Astrocyte of the cerebellum (primary cell): ENCODE data around the gene BTBD2.
A peak's percentile ranks its signal among the peaks of the same experiment; 100 is the strongest.

Experiments
- DNase-seq: peaks from one replicate; pipeline ENCODE4 v3.0.0-alpha.2; 2011; ENCODE audit warnings: low read depth
- H3K4me3 ChIP-seq: 2 replicates; pipeline ENCODE4 v1.5.1; 2011; ENCODE audit warnings: mild to moderate bottlenecking, low read depth, low read length, moderate library complexity
- in situ Hi-C: cut with HindIII; loops from 2 replicates; pipeline ENCODE4 v1.10.0; 2017; ENCODE audit warnings: low sequenced_read_pairs
- TF ChIP-seq, protein P1 (sequence below): IDR thresholded peaks from 2 replicates; pipeline ENCODE4 v1.5.1; 2012; ENCODE audit warnings: low read length, low read depth, moderate library complexity, mild to moderate bottlenecking; ENCODE audit errors: missing control alignments

BTBD2 gene

DNA sequence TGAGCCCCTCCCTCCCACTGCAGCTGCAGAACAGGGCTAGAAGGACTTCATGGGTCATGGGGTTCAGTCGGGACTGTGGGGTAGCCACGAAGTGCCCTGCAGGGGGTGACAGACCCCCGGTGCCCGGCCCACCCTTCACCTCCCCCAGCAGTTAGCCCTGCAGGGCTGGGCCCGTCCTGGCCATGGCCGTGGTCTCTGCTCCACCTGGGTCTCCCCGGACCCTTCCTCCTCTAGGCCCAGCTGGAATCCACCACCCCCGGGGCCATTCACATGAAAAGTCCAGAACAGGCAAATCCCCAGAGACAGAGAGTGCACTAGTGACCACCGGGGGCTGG, 18.3 kb upstream of the BTBD2 start:
- in situ Hi-C loops, result no loop called here

DNA sequence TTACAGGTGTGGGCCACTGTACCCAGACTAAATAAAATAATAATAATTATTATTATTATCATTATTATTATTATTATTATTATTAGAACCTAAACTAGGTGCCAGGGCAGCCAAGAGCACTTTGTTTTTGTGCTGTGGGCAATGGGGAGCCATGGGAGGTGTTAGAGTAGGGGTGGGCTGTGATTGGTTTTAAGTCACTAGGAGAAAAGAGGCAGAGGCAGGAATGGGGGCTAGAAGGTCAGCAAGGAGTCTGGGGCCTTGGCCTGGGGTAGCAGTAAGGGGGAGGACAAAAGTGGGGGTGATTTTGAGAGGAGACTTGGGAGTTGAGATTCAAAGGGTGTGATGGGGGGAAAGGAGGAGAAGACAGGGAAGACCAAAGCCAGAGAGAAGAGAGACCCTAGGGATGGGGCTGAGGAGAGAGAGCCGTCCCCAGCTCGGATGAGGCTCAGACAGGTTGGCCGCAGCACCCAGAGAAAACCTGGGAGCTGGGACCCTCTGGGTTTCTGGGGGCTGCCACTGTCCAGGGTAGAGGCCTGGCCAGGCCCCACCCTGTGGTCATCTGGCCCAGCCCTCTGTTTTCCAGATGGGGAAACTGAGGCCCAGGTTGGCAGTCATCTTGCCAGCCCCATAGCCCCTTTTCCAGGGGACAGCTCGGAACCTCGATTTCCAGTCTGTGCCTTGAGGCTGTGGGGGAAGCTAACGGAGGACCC, 17.8 kb upstream of the BTBD2 start:
- DNase-seq, result no peak
- in situ Hi-C loops, result no loop called here
- no peak overlapping the region for H3K4me3 ChIP-seq
- TF ChIP-seq, protein P1, sequence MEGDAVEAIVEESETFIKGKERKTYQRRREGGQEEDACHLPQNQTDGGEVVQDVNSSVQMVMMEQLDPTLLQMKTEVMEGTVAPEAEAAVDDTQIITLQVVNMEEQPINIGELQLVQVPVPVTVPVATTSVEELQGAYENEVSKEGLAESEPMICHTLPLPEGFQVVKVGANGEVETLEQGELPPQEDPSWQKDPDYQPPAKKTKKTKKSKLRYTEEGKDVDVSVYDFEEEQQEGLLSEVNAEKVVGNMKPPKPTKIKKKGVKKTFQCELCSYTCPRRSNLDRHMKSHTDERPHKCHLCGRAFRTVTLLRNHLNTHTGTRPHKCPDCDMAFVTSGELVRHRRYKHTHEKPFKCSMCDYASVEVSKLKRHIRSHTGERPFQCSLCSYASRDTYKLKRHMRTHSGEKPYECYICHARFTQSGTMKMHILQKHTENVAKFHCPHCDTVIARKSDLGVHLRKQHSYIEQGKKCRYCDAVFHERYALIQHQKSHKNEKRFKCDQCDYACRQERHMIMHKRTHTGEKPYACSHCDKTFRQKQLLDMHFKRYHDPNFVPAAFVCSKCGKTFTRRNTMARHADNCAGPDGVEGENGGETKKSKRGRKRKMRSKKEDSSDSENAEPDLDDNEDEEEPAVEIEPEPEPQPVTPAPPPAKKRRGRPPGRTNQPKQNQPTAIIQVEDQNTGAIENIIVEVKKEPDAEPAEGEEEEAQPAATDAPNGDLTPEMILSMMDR, result no peak

More for the DNA sequence above, 18.3 kb upstream of the BTBD2 start:
- no peak overlapping the region for H3K4me3 ChIP-seq
- no peak for DNase-seq
- TF ChIP-seq, protein P1, result no peak

DNA sequence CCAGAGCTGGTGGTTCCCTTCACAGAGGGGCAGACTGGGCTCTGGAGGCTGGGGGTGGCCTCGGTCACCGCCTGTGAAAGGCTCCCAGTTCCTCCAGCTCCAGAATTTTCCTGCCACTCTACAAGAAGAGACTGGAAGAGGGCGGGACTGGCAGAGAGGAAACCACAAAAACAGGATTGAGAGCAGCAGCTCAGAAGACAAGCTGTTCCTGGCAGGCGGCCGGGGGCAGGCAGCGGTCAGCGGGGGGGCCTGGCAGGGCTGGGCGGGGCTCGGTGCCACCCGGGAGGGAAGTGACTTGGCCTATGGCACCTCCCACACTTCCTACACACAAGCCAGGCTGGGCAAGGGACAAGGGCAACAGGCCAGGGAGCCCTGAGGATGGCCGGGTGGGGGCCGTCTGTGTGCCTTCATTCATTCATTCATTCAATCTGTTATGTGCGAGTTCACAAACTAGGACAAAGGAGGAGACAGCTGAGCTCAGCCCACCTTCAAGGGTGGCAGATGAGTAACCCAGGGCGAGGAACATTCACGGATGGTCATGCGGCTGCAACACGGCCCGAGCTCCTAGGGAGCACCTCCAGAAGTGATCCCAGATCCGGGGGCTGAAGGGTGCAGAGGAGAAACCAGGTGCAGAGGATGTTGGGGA, 16.9 kb upstream of the BTBD2 start:
- no peak overlapping the region for H3K4me3 ChIP-seq
- in situ Hi-C loops, result no loop called here
- TF ChIP-seq, protein P1, result no peak
- no peak for DNase-seq

DNA sequence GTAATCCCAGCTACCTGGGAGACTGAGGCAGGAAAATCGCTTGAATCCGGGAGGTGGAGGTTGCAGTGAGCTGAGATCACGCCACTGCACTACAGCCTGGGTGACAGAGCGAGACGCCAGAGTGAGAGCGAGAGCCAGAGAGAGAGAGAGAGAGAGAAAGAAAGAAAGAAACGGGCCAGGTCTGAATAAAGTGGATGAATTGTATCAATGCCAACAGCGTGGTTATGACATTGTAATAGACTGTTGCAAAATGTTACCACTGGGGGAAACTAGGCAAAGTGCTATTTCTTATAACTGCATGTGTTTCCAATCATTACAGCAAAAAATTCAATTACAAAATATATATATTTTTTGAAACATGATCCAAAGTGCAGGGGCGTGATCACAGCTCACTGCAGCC, 11.8 kb upstream of the BTBD2 start:
- DNase-seq, result peak; percentile 82
- in situ Hi-C loops, result no loop called here
- TF ChIP-seq, protein P1, result no peak
- H3K4me3 ChIP-seq, result no peak overlapping the region

DNA sequence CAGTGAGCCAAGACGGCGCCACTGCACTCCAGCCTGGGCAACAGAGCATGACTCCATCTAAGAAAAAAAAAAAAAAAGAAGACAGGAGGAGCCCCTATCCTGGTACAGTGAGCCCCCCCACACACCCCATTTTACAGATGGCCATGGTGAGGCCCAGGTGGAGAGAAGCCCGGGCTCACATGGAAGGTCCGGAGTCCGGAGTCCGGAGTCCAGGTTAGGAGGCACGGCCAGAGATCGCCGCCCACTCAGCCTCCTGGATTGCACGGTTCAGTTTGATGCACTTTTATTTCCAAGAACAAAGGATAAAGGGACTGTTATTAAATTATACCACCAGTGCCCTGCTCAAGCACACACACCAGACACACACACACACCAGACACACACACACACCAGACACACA, 11.3 kb upstream of the BTBD2 start:
- DNase-seq, result no peak
- no peak overlapping the region for H3K4me3 ChIP-seq
- TF ChIP-seq, protein P1, result no peak
- in situ Hi-C loops, result no loop called here

DNA sequence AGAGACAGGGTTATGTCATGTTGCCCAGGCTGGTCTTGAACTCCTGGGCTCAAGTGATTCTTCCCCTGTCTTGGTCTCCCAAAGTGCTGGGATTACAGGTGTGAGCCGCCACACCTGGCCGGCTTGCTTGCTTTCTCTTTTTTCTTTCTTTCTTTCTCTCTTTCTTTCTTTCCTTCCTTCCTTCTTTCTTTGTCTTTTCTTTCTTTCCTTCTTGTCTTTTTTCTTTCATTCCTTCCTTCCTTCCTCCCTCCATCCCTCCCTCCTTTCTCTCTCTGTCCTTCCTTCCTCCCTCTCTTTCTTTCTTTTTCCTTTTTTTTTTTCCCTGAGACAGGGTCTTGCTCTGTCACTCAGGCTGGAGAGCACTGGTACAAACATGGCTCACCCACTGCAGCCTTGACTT, 6.8 kb upstream of the BTBD2 start:
- TF ChIP-seq, protein P1, result no peak
- no peak overlapping the region for H3K4me3 ChIP-seq
- DNase-seq, result no peak
- in situ Hi-C loops, result no loop called here
